OCI-LY3 (cell line): ENCODE measurements around the gene LCE2D.
"Not testable (repeated sequence)": the region's sequence is repeated elsewhere in the genome, so short reads cannot be mapped to it uniquely, and the experiment has no call there.

Source experiments
- H2AFZ ChIP-seq: fragments of 200-600, 300-600 bp; shearing (Covaris generic); 2 replicates; pipeline ENCODE4 v1.6.0; 2014; ENCODE audit warnings: antibody characterized with exemption, low read depth, low read length
- H3K27ac ChIP-seq: fragments of 200-600, 300-600 bp; sonication (generic); 2 replicates; pipeline ENCODE4 v1.5.1; 2014; ENCODE audit warnings: mild to moderate bottlenecking, low read length, moderate library complexity, mixed read lengths
- H3K27me3 ChIP-seq: fragments of 200-600, 300-600 bp; sonication (generic); 2 replicates; pipeline ENCODE4 v1.6.1; 2014; ENCODE audit warnings: low read depth, low read length, mixed read lengths
- H3K36me3 ChIP-seq: fragments of 200-600, 300-600 bp; sonication (generic); replicated peaks from 2 replicates; pipeline ENCODE3; 2014; ENCODE audit warnings: low read depth, low read length, mixed read lengths
- H3K4me1 ChIP-seq: fragments of 300-600, 200-600 bp; sonication (generic); 2 replicates; pipeline ENCODE4 v1.6.1; 2014; ENCODE audit warnings: low read length, mixed read lengths
- H3K4me2 ChIP-seq: fragments of 200-600, 300-600 bp; sonication (generic); 2 replicates; pipeline ENCODE4 v1.6.1; 2014; ENCODE audit warnings: low read length, mixed read lengths
- H3K4me3 ChIP-seq: fragments of 300-600, 200-600 bp; sonication (generic); 2 replicates; pipeline ENCODE4 v1.5.1; 2014; ENCODE audit warnings: antibody characterized with exemption, mild to moderate bottlenecking, low read length, moderate library complexity
- H3K79me2 ChIP-seq: fragments of 300-600, 200-600 bp; shearing (Covaris generic); 2 replicates; pipeline ENCODE4 v1.6.1; 2014; ENCODE audit warnings: mild to moderate bottlenecking, low read length, mixed read lengths
- H3K9ac ChIP-seq: fragments of 300-600, 200-600 bp; shearing (Covaris generic); 2 replicates; pipeline ENCODE4 v1.6.0; 2014; ENCODE audit warnings: mild to moderate bottlenecking, low read length, moderate library complexity
- H3K9me3 ChIP-seq: fragments of 200-600, 300-600 bp; shearing (Covaris generic); 2 replicates; pipeline ENCODE4 v1.6.1; 2014; ENCODE audit warnings: low read length, mixed read lengths; ENCODE audit not compliant: insufficient read depth
- H4K20me1 ChIP-seq: fragments of 200-600, 300-600 bp; sonication (generic); 2 replicates; pipeline ENCODE4 v1.6.1; 2016; ENCODE audit warnings: low read length, mixed read lengths; ENCODE audit not compliant: insufficient read depth
- EZH2phosphoT487 ChIP-seq: fragments of 200-600 bp; shearing (Covaris generic); IDR thresholded peaks from 2 replicates; pipeline ENCODE4 v1.6.1; 2018; ENCODE audit warnings: antibody characterized with exemption, mixed run types, low read depth
- TF ChIP-seq, protein P1 (sequence below): fragments of 200-600, 300-600 bp; sonication (generic); IDR thresholded peaks from 2 replicates; pipeline ENCODE4 v1.5.1; 2014; ENCODE audit warnings: antibody characterized with exemption, low read length, low read depth

LCE2D gene

DNA sequence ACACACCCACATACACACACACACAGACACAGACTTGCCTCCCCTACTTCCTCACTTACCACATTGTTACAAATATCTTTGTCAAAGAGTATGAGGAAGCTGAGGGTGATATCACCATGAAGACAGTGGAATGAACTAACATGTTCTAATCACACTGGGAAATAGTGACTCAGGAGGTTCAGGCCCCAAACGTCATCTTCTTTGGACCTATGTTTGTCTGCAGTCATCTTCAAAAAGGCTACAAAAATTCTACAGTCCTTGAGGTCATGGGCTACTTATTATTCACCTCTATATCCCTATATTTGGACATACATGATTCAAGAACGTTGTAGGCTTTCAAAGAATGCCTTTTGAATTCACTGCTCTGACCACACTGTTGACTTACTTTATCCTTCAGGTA lies 9.8 kb downstream of the LCE2D start:
- no peak overlapping the region for H3K4me2 ChIP-seq
- H3K9me3 ChIP-seq: no peaks in the 10 kb centered on the region
- peaks cover 40% of the 10 kb centered on the region for H3K27me3 ChIP-seq
- no peaks in the 10 kb centered on the region for H3K79me2 ChIP-seq
- H2AFZ ChIP-seq: no peak overlapping the region
- no peaks in the 10 kb centered on the region for H3K4me1 ChIP-seq
- TF ChIP-seq, protein P1, sequence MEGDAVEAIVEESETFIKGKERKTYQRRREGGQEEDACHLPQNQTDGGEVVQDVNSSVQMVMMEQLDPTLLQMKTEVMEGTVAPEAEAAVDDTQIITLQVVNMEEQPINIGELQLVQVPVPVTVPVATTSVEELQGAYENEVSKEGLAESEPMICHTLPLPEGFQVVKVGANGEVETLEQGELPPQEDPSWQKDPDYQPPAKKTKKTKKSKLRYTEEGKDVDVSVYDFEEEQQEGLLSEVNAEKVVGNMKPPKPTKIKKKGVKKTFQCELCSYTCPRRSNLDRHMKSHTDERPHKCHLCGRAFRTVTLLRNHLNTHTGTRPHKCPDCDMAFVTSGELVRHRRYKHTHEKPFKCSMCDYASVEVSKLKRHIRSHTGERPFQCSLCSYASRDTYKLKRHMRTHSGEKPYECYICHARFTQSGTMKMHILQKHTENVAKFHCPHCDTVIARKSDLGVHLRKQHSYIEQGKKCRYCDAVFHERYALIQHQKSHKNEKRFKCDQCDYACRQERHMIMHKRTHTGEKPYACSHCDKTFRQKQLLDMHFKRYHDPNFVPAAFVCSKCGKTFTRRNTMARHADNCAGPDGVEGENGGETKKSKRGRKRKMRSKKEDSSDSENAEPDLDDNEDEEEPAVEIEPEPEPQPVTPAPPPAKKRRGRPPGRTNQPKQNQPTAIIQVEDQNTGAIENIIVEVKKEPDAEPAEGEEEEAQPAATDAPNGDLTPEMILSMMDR: no peak
- TF ChIP-seq EZH2phosphoT487: no peak
- H3K36me3 ChIP-seq: no peaks in the 10 kb centered on the region
- H3K27ac ChIP-seq: no peak overlapping the region
- no peaks in the 10 kb centered on the region for H4K20me1 ChIP-seq
- no peak overlapping the region for H3K9ac ChIP-seq
- no peak overlapping the region for H3K4me3 ChIP-seq

DNA sequence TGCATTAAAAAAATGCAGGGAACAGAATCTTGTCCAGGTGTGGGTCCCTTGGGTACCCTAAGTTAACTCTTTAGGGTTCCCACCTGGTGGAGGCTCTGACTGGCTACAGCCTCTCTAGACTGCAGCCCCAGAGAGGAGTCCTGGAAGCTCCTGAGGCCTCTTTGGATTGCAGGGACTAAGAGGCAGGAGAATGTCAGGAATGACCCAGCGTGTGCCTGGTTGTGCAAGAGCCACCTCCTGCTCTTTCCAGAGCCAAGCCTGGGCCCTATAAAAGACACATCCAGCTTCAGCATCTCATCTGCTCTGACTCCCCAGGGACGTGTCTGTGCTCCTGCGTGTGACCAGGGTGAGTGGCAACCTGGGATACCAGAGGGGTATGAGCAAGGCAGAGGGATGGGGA lies 11.8 kb downstream of the LCE2D start, which contains the start of gene LCE2C:
LCE2C (plus strand) TSS at position 297 of the 400 bp plus-strand sequence. CDS start 737 bp downstream, outside the sequence.
- not testable (repeated sequence) for H3K79me2 ChIP-seq, H3K27ac ChIP-seq, H3K9ac ChIP-seq, H3K4me1 ChIP-seq, H3K9me3 ChIP-seq, H3K4me3 ChIP-seq, H4K20me1 ChIP-seq, H3K4me2 ChIP-seq, H3K36me3 ChIP-seq, H2AFZ ChIP-seq
- peaks cover 44% of the 10 kb centered on the region for H3K27me3 ChIP-seq

DNA sequence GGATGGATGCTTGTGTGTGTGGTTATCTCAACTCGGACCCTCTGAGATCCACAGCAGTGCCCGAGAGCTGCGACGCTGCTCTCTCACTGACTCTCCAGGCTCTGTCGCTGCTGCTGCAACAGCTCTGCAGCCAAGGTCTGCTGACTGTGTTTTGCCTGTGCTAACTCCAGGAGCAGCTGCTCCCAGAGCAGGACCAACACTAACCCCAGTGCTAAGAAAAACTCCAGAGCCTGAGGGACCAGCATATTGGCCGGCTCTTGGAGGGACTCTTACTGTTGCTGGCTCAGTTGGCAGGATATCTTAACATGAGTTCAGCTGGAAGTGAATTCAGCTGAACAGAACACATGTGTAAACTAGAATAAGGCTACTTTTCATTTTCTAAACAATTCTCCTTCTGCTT lies 16.3 kb downstream of the LCE2D start:
- Histone ChIP-seq H3K4me2 (no peak overlapping the region), H2AFZ (no peak overlapping the region)

DNA sequence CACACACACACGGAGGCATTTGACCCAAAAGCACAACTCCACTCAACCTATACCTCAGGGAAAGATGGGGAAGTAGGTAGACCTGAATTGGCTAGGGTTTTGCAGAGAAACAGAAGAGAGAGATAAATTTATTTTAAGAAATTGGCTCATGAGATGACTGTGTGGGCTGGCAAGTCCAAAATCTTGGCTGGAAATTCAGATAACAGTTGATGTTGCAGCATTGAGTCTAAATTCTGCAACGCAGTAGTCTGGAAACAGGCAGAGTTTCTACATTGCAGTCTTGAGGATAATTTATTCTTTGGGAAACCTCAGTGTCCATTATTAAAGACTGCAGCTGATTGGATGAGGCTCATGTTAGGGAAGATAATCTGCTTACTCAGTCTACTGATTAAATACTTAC lies 18.4 kb downstream of the LCE2D start:
- Histone ChIP-seq H3K4me3 (no peak overlapping the region), H3K4me2 (no peak overlapping the region), H3K9me3 (no peaks in the 10 kb centered on the region), H3K27me3 (peaks cover 56% of the 10 kb centered on the region), H3K4me1 (no peaks in the 10 kb centered on the region), H3K36me3 (no peaks in the 10 kb centered on the region), H3K9ac (no peak overlapping the region), H3K27ac (no peak overlapping the region), H4K20me1 (no peaks in the 10 kb centered on the region), H2AFZ (no peak overlapping the region), H3K79me2 (no peaks in the 10 kb centered on the region)
- TF ChIP-seq, protein P1: no peak
- TF ChIP-seq EZH2phosphoT487: no peak

More for the DNA sequence above, 16.3 kb downstream of the LCE2D start:
- no peaks in the 10 kb centered on the region for H3K36me3 ChIP-seq
- H3K4me1 ChIP-seq: no peaks in the 10 kb centered on the region
- H3K27ac ChIP-seq: no peak overlapping the region
- no peaks in the 10 kb centered on the region for H3K9me3 ChIP-seq
- H4K20me1 ChIP-seq: no peaks in the 10 kb centered on the region
- TF ChIP-seq EZH2phosphoT487: no peak
- TF ChIP-seq, protein P1: no peak
- H3K4me3 ChIP-seq: no peak overlapping the region
- H3K9ac ChIP-seq: no peak overlapping the region
- H3K79me2 ChIP-seq: no peaks in the 10 kb centered on the region
- H3K27me3 ChIP-seq: peaks cover 59% of the 10 kb centered on the region

DNA sequence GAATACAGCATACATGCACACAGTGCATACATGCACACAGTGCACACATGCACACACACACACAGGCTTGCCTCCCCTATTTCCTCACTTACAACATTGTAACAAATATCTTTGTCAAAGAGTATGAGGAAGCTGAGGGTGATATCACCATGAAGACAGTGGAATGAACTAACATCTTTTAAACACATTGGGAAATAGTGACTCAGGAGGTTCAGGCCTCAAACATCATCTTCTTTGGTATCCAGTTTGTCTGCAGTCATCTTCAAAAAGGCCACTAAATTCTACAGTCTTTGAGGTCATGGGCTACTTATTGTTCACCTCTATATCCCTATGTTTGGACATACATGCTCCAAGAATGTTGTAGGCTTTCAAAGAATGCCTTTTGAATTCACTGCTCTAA lies 20.7 kb downstream of the LCE2D start:
- no peaks in the 10 kb centered on the region for H4K20me1 ChIP-seq
- H3K4me1 ChIP-seq: no peaks in the 10 kb centered on the region
- H3K9me3 ChIP-seq: no peaks in the 10 kb centered on the region
- no peak for TF ChIP-seq EZH2phosphoT487
- TF ChIP-seq, protein P1: no peak
- H3K27me3 ChIP-seq: peaks cover 40% of the 10 kb centered on the region
- no peaks in the 10 kb centered on the region for H3K36me3 ChIP-seq
- H3K27ac ChIP-seq: no peak overlapping the region
- no peaks in the 10 kb centered on the region for H3K79me2 ChIP-seq
- H2AFZ ChIP-seq: no peak overlapping the region
- H3K9ac ChIP-seq: no peak overlapping the region
- no peak overlapping the region for H3K4me3 ChIP-seq
- no peak overlapping the region for H3K4me2 ChIP-seq

DNA sequence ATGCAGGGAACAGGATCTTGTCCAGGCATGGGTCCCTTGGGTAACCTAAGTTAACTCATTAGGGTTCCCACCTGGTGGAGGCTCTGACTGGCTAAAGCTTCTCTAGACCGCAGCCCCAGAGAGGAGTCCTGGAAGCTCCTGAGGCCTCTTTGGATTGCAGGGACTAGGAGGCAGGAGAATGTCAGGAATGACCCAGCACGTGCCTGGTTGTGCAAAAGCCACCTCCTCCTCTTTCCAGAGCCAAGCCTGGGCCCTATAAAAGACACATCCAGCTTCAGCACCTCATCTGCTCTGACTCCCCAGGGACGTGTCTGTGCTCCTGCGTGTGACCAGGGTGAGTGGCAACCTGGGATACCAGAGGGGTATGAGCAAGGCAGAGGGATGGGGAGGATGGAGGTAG lies 22.6 kb downstream of the LCE2D start, which contains the start of gene LCE2B:
LCE2B (plus strand) TSS at position 301 of the 400 bp plus-strand sequence. CDS start 721 bp downstream, outside the sequence.
- H3K9ac ChIP-seq, H3K4me3 ChIP-seq, H4K20me1 ChIP-seq, H3K4me2 ChIP-seq, H2AFZ ChIP-seq, H3K27ac ChIP-seq, H3K36me3 ChIP-seq, H3K79me2 ChIP-seq, H3K9me3 ChIP-seq, H3K4me1 ChIP-seq: not testable (repeated sequence)
- peaks cover 27% of the 10 kb centered on the region; the same call in 1 of the 2 replicates for H3K27me3 ChIP-seq
